PC-9 (cell line): Measurements from ENCODE around the gene RAB3B.
"Not testable (repeated sequence)": the region's sequence is repeated elsewhere in the genome, so short reads cannot be mapped to it uniquely, and the experiment has no call there.

Source experiments
- CTCF ChIP-seq: fragments of 200-600 bp; sonication (generic); conservative IDR thresholded peaks from 2 replicates; pipeline ENCODE4 v1.6.1; 2017; ENCODE audit warnings: mixed run types, antibody characterized with exemption, mild to moderate bottlenecking, moderate library complexity
- EZH2 ChIP-seq: fragments of 200-600 bp; sonication (generic); IDR thresholded peaks from 2 replicates; pipeline ENCODE4 v1.8.0; 2017; ENCODE audit warnings: antibody characterized with exemption, low read depth

DNA sequence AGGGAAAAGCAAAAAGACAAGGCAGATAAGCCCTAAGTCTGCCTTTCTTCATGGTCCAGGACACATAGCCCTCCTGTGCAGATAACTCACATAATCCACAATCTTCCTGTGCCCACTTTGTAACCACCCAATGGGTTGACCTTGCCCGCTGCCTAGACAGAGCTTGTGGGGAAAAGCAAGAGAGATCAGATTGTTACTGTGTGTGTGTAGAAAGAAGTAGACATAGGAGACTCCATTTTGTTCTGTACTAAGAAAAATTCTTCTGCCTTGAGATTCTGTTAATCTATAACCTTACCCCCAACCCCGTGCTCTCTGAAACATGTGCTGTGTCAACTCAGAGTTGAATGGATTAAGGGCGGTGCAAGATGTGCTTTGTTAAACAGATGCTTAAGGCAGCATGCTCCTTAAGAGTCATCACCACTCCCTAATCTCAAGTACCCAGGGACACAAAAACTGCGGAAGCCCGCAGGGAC, 15.6 kb upstream of the RAB3B start:
- not testable (repeated sequence) for TF ChIP-seq CTCF, EZH2
